A549 (cell line): ENCODE measurements around the gene PSMD14. TPM values are rescaled to one million over a fixed set of nuclear protein-coding genes. Genes with fewer than 3 reads are reported as not detected.
A peak's percentile ranks its signal among the peaks of the same experiment; 100 is the strongest.

Experiments
- ATAC-seq, 2 experiments: fragments of 200-7000 bp in 1 of 2; fragments of >200 bp in 1 of 2; cut with Nextera tagmentation in 1 of 2; cut with Tn5 transposase in 1 of 2; 3 replicates each; pipeline versions ENCODE4 v1.8.0 to v1.9.1; 2018 to 2020; ENCODE audit warnings: mild to moderate bottlenecking in 1 of 2, moderate library complexity in 1 of 2
- CTCF ChIA-PET: fragments of 300-600 bp; sonication (Branson Sonifier 250); formaldehyde crosslinking; extraction: SDS; loops from one replicate; lab custom pipeline; 2021; ENCODE audit warnings: antibody characterized with exemption, inconsistent platforms; lab: Yijun Ruan, JAX
- POLR2A ChIA-PET: fragments of 350-600 bp; formaldehyde crosslinking; extraction: SDS; loops from one replicate; lab custom pipeline; 2021; ENCODE audit warnings: antibody characterized with exemption, inconsistent platforms; lab: Yijun Ruan, JAX
- DNase-seq, 2 experiments: peaks; one replicate each; pipeline versions ENCODE4 v3.0.0 to v3.0.0-alpha.2; 2011 to 2016; ENCODE audit warnings: low read depth in 1 of 2, low spot score in 1 of 2
- FAIRE-seq: peaks from 2 replicates; lab custom pipeline; 2011; peaks lifted over from hg19 to GRCh38; lab: Jason Lieb, UNC
- H3K27ac ChIP-seq, 2 experiments: fragments of >200 bp; sonication (Bioruptor Twin); formaldehyde crosslinking; 3 replicates each; pipeline ENCODE4 v1.5.1; 2016 to 2017
- H3K4me1 ChIP-seq: fragments of >200 bp; sonication (Bioruptor Twin); formaldehyde crosslinking; 3 replicates; pipeline ENCODE4 v1.6.1; 2016
- H3K4me2 ChIP-seq: fragments of >200 bp; sonication (Bioruptor Twin); formaldehyde crosslinking; 3 replicates; pipeline ENCODE4 v1.6.1; 2016
- H3K4me3 ChIP-seq: fragments of >200 bp; sonication (Bioruptor Twin); formaldehyde crosslinking; 3 replicates; pipeline ENCODE4 v1.5.1; 2016
- H3K9me3 ChIP-seq: fragments of >200 bp; sonication (Bioruptor Twin); formaldehyde crosslinking; 3 replicates; pipeline ENCODE4 v1.6.1; 2016
- ATOH8 ChIP-seq: fragments of 250-450 bp; sonication (Bioruptor Pico); IDR thresholded peaks from 2 replicates; pipeline ENCODE4 v1.5.0; 2020; ENCODE audit warnings: low read depth, mild to moderate bottlenecking, moderate library complexity
- BHLHE40 ChIP-seq: IDR thresholded peaks from 2 replicates; pipeline ENCODE4 v1.6.1; 2012; ENCODE audit warnings: low read depth, low read length, inconsistent platforms
- CBX2 ChIP-seq: fragments of 200-600 bp; sonication (generic); IDR thresholded peaks from 2 replicates; pipeline ENCODE4 v1.6.1; 2016; ENCODE audit warnings: low read depth, mild to moderate bottlenecking, borderline replicate concordance
- CTCF ChIP-seq: fragments of >200 bp; sonication (Bioruptor Twin); formaldehyde crosslinking; IDR thresholded peaks from 3 replicates; pipeline ENCODE4 v1.5.1; 2016
- EHF ChIP-seq: fragments of 250-450 bp; sonication (Bioruptor Pico); IDR thresholded peaks from 2 replicates; pipeline ENCODE4 v1.5.0; 2020; ENCODE audit warnings: mild to moderate bottlenecking
- ELK1 ChIP-seq: fragments of 150-350 bp; IDR thresholded peaks from 2 replicates; pipeline ENCODE4 v1.6.1; 2014; ENCODE audit warnings: low read depth, mild to moderate bottlenecking, low read length
- EP300 ChIP-seq, 2 experiments: fragments of >200 bp; sonication (Bioruptor Twin); formaldehyde crosslinking; IDR thresholded peaks; 2 replicates in 1 of 2; 3 replicates in 1 of 2; pipeline ENCODE4 v1.6.1; 2016 to 2017
- FOSB ChIP-seq: fragments of 250-450 bp; sonication (Bioruptor Pico); IDR thresholded peaks from 2 replicates; pipeline ENCODE4 v1.5.0; 2020; ENCODE audit warnings: mild to moderate bottlenecking, moderate library complexity
- HEYL ChIP-seq: fragments of 250-450 bp; sonication (Bioruptor Pico); IDR thresholded peaks from 2 replicates; pipeline ENCODE4 v1.8.0; 2021; ENCODE audit warnings: mild to moderate bottlenecking, moderate library complexity
- MAX ChIP-seq: IDR thresholded peaks from 2 replicates; pipeline ENCODE4 v1.6.1; 2012
- REST ChIP-seq: fragments of 200-600 bp; sonication (generic); IDR thresholded peaks from 2 replicates; pipeline ENCODE4 v1.6.1; 2016; ENCODE audit warnings: antibody characterized with exemption, mild to moderate bottlenecking, moderate library complexity
- SREBF2 ChIP-seq: fragments of 450-650 bp; IDR thresholded peaks from 2 replicates; pipeline ENCODE4 v1.6.1; 2014; ENCODE audit warnings: mild to moderate bottlenecking, moderate library complexity
- TFCP2L1 ChIP-seq: fragments of 250-450 bp; sonication (Bioruptor Pico); IDR thresholded peaks from 2 replicates; pipeline ENCODE4 v1.5.0; 2021; ENCODE audit warnings: mild to moderate bottlenecking
- TP53 ChIP-seq: fragments of 250-450 bp; sonication (Bioruptor Pico); IDR thresholded peaks from 2 replicates; pipeline ENCODE4 v1.5.0; 2021; ENCODE audit warnings: mild to moderate bottlenecking, moderate library complexity
- ZNF302 ChIP-seq: fragments of 250-450 bp; sonication (Bioruptor Pico); IDR thresholded peaks from 2 replicates; pipeline ENCODE4 v1.9.0; 2021; ENCODE audit warnings: inconsistent platforms, mild to moderate bottlenecking, moderate library complexity
- ZSCAN20 ChIP-seq: fragments of 250-450 bp; sonication (Bioruptor Pico); IDR thresholded peaks from 2 replicates; pipeline ENCODE4 v1.8.0; 2022; ENCODE audit warnings: mild to moderate bottlenecking, moderate library complexity
- WGBS: methylation state at CpG from one replicate; pipeline ENCODE4 v1.1.6; 2017; ENCODE audit errors: missing lambda C conversion rate; 5-methylcytosine and 5-hydroxymethylcytosine counted together
- polyA plus RNA-seq, 4 experiments: library from polyadenylated mRNA; depleted of rRNA in 3 of 4; stranded (reverse); fragments of >200 nt; fragmentation: RNase III in 1 of 4; extraction: RNeasy Plus Mini Kit Qiagen cat#74134 plus additional on column Dnase treatment in 1 of 4; gene quantifications; 2 replicates in 3 of 4; 3 replicates in 1 of 4; pipeline ENCODE4 v1.2.3, GENCODE V29; 2011 to 2017

Gene PSMD14
- polyA plus RNA-seq, 2 of the 4 experiments (the other 2 are of a cell fraction): 166 to 218 TPM

- no peak for TF ChIP-seq ZSCAN20 (CRISPR knock-in tag)
- TF ChIP-seq EP300 (IDR thresholded peaks at IDR 0.05): no peak
- no peak for TF ChIP-seq ATOH8 (CRISPR knock-in tag)
- no peak for TF ChIP-seq ELK1
- H3K27ac ChIP-seq: no peak overlapping the region; a peak in 1 of 6 replicates
- POLR2A ChIA-PET: no interaction called here
- CTCF ChIA-PET: interaction anchor here (1.1 kb wide), 1 partner anchor 56 kb away, joined by 3 read pairs; no protein-coding TSS in a partner anchor
- no peak overlapping the region; the same call in 2 of the 3 replicates for H3K4me3 ChIP-seq
- ATAC-seq: no peak
- peaks cover 9% of the 10 kb centered on the region; the same call in 2 of the 3 replicates for H3K9me3 ChIP-seq
- no peak for DNase-seq
- peak overlapping the region; percentile 81 for H3K4me2 ChIP-seq
- WGBS: 93% methylated on average over 6 of the region's 6 CpGs
- FAIRE-seq: no peak
- H3K4me1 ChIP-seq: peaks cover 12% of the 10 kb centered on the region
Measured at GRCh38 chr2:161306919-161307318, 1.3 kb upstream of the PSMD14 start.

GRCh38 chr2:161307676-161308075 is 549 bp upstream of the PSMD14 start:
- Histone ChIP-seq H3K9me3 (peaks cover 9% of the 10 kb centered on the region; the same call in 2 of the 3 replicates), H3K4me3 (peak overlapping the region; percentile 86), H3K27ac (peak overlapping the region; percentile 87 to 92), H3K4me2 (peak overlapping the region; percentile 81), H3K4me1 (peaks cover 13% of the 10 kb centered on the region)
- no peak for FAIRE-seq
- POLR2A ChIA-PET: interaction anchor here (0.6 to 1.4 kb wide), 13 partner anchors 9 to 107 kb away, joined by 3 to 9 read pairs (median 3); no protein-coding TSS in a partner anchor
- TF ChIP-seq FOSB (CRISPR knock-in tag) (no peak), ATOH8 (CRISPR knock-in tag) (no peak), ZNF302 (CRISPR knock-in tag) (no peak), SREBF2 (no peak), BHLHE40 (no peak), REST (no peak), MAX (no peak), TFCP2L1 (CRISPR knock-in tag) (no peak), CBX2 (no peak), EHF (CRISPR knock-in tag) (no peak), CTCF (no peak), TP53 (CRISPR knock-in tag) (no peak), HEYL (CRISPR knock-in tag) (no peak)
- 4% methylated on average over 6 of the region's 6 CpGs for WGBS
- peak in 1 of 2 experiments; percentile 3 for DNase-seq
- no peak for ATAC-seq
- CTCF ChIA-PET: interaction anchor here (1.1 to 1.3 kb wide), 3 partner anchors 8 to 57 kb away, joined by 3 to 5 read pairs (median 3); no protein-coding TSS in a partner anchor
